Stimulated activated CD8-positive, alpha-beta memory T cell treated with anti-CD3 and anti-CD28 coated beads, Interleukin-15, amount 100 ng/mL, for 4 hours (primary cell): ENCODE results near the gene TPST1.
"Not testable (repeated sequence)": the region's sequence is repeated elsewhere in the genome, so short reads cannot be mapped to it uniquely, and the experiment has no call there.

ENCODE experiments used
- DNase-seq, 2 donors: peaks; one replicate each; pipeline ENCODE4 v3.0.0-alpha.2; 2020; ENCODE audit warnings: low read depth in 2 of 2

Gene TPST1

GRCh38 chr7:66283003-66283920 lies 78.1 kb downstream of the TPST1 start:
- DNase-seq, result no peak

- DNase-seq, result no peak
These were observed 90.9 kb downstream of the TPST1 start for GRCh38 chr7:66296001-66296521.

GRCh38 chr7:66296557-66296956 lies 91.4 kb downstream of the TPST1 start:
- DNase-seq, result no peak

DNA sequence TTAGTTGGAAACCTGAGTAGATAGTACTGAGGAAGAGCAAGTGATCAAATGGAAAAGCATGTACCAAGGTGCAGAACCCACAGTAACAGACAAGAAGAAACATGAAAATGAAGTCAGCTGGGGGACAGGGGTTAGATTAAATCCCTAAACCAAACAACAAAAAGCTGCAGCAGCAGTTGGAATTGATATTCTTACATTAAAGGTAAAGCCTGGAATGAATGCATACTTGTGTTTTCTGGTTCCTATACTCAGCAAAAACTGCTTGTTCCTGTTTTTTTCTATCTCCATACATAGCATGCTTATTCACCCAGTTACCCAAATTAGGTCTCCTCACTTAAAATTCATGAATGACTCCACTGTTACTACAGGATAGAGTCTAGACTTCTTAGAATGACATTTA lies 92.4 kb downstream of the TPST1 start:
- DNase-seq, result no peak

DNA sequence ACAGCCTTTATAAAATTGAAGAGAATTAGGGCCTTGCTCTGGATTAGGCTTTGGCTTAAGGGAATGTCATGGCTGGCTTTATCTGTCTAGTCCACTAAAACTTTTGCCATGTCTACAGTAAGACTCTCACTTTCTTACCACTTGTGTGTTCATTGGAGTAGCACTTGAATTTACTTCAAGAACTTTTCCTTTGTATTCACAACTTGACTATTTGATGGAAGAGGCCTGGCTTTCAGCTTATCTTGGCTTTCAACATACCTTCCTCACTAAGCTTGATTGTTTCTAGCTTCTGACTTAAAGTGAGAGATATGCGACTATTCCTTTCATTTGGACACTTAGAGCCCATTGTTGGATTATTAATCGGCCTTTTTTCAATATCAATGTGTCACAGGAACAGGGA lies 96.1 kb downstream of the TPST1 start:
- DNase-seq, result no peak

- DNase-seq, result no peak
These were observed 96.6 kb downstream of the TPST1 start for GRCh38 chr7:66301737-66302136.

- no peak for DNase-seq
These were observed 98.5 kb downstream of the TPST1 start for GRCh38 chr7:66303454-66304155.

DNA sequence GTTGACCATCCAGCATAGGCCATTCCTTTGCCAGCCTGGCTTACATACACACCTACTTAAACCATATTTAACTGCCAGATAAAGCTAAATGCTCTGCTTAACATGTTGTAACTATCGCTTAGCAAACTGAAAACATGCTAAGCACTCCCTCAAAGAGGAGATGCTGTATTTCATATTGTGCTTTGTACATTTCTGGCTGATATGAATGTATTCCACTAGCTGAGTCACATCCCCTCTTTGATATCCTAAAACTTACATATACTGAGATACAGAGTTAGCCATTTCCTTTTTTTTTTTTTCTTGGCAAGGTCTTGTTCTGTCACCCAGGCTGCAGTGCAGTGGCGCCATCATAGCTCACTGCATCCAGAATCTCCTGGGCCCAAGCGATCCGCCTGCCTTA lies 99.4 kb downstream of the TPST1 start:
- no peak for DNase-seq

DNA sequence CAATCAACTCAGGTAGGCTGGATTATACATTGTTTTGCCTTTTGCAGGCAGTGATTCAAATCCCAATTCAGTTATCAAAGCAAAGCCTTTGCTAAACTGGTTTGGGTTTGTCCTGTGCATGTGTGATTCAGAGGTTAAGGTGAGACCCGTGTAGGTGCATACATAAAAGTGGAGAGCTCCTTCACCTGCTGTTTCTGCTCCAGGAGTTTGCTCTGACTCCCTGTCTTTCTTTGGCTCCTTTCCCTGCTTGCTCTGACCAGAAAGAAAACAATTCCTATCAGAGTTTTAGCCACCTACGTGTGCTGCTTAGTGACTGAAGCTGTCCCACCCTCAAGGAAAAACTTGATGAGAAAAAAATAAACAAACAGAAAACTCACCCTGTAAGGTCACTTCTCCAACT lies 101.1 kb downstream of the TPST1 start:
- no peak for DNase-seq

GRCh38 chr7:66307591-66308215 lies 102.6 kb downstream of the TPST1 start:
- no peak for DNase-seq

- no peak for DNase-seq
These were observed 103.3 kb downstream of the TPST1 start for GRCh38 chr7:66308411-66308810.

- DNase-seq, result no peak
These were observed 105.5 kb downstream of the TPST1 start for GRCh38 chr7:66310620-66311019.

- DNase-seq, result no peak
These were observed 108.9 kb downstream of the TPST1 start for GRCh38 chr7:66313886-66314568.

DNA sequence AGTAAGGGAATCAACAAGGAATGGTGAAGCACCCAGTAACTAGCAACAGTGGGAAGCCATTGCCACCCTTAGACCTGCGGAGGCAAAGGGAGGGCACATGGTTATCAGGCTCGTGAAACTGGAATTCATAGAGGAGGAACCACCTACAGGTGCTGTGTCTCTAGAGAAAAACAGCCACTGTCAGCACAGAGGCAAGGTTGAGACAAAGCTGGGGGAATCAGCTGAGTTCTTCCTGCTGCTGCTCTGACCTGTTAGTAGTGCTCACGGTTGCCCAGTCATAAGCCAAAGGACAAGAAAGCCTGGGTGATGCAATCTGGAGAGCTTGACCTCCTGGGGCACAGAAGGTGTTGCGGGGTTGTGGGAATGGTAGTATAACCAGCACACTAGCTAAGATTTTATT lies 110.1 kb downstream of the TPST1 start:
- DNase-seq, result no peak

- DNase-seq, result no peak
These were observed 114.4 kb downstream of the TPST1 start for GRCh38 chr7:66319407-66319979.

DNA sequence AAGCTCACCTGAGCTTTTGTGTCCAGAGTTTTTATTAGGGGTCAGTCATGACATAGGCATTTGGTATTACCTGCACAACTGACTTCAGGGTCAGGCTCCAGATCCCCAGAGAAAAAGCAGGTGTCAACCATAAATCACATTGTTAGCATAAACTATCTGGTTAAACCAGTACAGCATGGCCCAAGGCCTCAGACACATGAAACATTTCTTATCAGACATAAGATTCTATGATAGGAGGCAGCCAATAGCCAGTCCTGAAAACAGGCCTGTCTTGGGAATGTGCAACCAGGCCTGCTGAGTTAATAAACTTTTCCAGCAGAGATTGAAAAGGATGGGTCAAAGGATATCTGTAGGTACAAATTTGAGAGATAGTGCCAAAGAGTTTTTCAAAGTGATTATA lies 116.1 kb downstream of the TPST1 start:
- DNase-seq, result no peak

- DNase-seq, result no peak
These were observed 118.1 kb downstream of the TPST1 start for GRCh38 chr7:66323114-66323796.

DNA sequence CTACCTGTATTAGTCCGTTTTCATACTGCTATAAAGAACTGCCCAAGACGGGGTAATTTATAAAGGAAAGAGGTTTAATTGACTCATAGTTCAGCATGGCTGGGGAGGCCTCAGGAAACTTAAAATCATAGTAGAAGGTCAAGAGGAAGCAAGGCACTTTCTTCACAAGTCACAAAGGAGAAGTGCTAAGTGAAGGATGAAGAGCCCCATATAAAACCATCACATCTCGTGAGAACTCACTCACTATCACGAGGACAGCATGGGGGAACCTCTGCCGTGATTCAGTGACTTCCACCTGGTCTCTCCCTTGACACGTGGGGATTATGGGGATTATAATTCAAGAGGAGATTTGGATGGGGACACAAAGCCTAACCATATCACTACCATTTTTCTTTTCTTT lies 119.9 kb downstream of the TPST1 start:
- not testable (repeated sequence) for DNase-seq

DNA sequence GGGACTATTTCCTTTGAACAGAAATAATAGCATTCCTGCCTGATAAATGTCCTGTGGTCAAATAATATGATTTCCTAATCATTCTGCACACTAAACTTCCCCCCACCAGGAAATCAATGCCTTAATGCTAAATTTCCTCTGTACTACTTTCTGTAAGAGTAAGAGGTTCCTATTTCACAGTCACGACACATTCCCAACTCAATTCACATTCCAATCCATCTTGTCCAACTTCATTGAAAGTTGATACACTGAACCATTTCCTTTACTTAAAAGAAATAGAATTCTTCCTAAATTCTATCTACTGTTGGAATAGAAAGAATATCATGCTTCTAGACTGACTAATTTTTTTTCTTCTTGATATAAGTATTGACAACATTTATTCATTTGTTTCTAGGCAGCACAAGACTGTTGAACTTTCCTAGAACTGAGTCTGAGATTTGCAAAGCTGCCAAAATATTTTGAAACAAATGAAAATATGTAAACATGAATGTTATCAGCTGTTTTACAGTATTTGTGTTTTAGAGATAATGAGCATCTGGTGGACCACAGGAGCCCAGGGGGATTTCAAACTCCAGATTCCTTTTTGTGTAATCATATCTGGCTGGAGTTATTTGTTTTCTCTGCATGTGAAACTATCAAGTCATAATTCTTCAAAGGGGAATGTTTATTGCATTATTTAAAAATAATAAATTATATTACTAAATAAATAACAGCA lies 121.5 kb downstream of the TPST1 start:
- DNase-seq, result no peak

DNA sequence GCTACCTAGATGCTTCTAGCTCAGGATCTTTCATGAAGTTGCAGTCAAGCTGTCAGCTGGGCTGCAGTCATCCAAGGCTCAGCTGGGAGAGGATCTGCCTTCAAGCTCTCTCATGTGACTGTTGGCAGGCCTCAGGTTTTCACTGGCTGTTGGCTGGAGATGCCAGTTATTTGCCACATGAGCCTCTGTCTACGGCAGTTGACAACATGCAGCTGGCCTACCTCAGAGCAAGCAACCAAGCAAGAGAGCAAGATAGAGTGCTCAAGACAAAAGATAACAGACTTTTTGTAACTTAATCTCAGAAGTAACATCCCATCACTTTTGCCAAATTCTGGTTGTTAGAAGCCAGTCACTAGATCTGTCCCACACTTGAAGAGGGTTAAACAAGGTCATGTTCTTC lies 125.8 kb downstream of the TPST1 start:
- no peak for DNase-seq
